Measurements from ENCODE around the gene IPCEF1.

IPCEF1 gene

GRCh38 chr6:154106251-154106650 is 250.4 kb downstream of the IPCEF1 start:
- no peak for DNase-seq (ENCODE audit: low read depth in 2 of 2)
